Esophagus muscularis mucosa (tissue), 4 donors: ENCODE measurements around the gene SMAD9. TPM values are rescaled to one million over a fixed set of nuclear protein-coding genes. Genes with fewer than 3 reads are reported as not detected.

Experiments used
- DNase-seq: peaks from one replicate; pipeline ENCODE4 v3.0.0-alpha.2; 2017; ENCODE audit errors: extremely low spot score
- H3K27ac ChIP-seq, 4 donors: fragments of 200-600 bp; sonication (generic); replicated peaks in 1 of 4; 1 replicate in 3 of 4; 2 replicates in 1 of 4; pipeline ENCODE4 v1.5.1; 2016 to 2019; ENCODE audit warnings: mild to moderate bottlenecking in 1 of 4
- H3K27me3 ChIP-seq, 4 donors: fragments of 200-600 bp; sonication (generic); one replicate each; pipeline versions ENCODE4 v1.5.1 to v1.6.0; 2016 to 2019
- H3K36me3 ChIP-seq, 4 donors: fragments of 200-600 bp; sonication (generic); one replicate each; pipeline ENCODE4 v1.5.1; 2016 to 2019
- H3K4me1 ChIP-seq, 4 donors: fragments of 200-600 bp; sonication (generic); one replicate each; pipeline ENCODE4 v1.5.1; 2016 to 2019
- H3K4me3 ChIP-seq, 4 donors: fragments of 200-600 bp; sonication (generic); 1 replicate in 2 of 4; 2 replicates in 2 of 4; pipeline ENCODE4 v1.5.1; 2016 to 2019; ENCODE audit warnings: mild to moderate bottlenecking in 4 of 4, moderate library complexity in 1 of 4
- H3K9me3 ChIP-seq, 4 donors: fragments of 200-600 bp; sonication (generic); 1 replicate in 3 of 4; 2 replicates in 1 of 4; pipeline ENCODE4 v1.5.1; 2016 to 2019
- EP300 ChIP-seq: sonication (generic); formaldehyde crosslinking; IDR thresholded peaks from one replicate; pipeline ENCODE4 v1.6.1; 2017; ENCODE audit warnings: antibody characterized with exemption
- POLR2A ChIP-seq: fragments of 450-650 bp; IDR thresholded peaks from one replicate; pipeline ENCODE4 v1.6.1; 2017; ENCODE audit warnings: antibody characterized with exemption, moderate library complexity, mild to moderate bottlenecking, low read depth
- POLR2AphosphoS5 ChIP-seq, 2 donors: sonication (generic); formaldehyde crosslinking; IDR thresholded peaks; one replicate each; pipeline ENCODE4 v1.6.1; 2017; ENCODE audit warnings: antibody characterized with exemption in 2 of 2
- WGBS: methylation state at CpG from one replicate; pipeline ENCODE4 v1.1.5; 2018; 5-methylcytosine and 5-hydroxymethylcytosine counted together
- intact Hi-C: fragments of 100-400 bp; cut with DNase I; formaldehyde crosslinking; loops from one replicate; pipeline ENCODE4 v1.15.1; 2023
- total RNA-seq, 4 donors: library from RNA; depleted of rRNA; stranded (reverse); fragments of >200 nt; gene quantifications; one replicate each; pipeline versions ENCODE4 v1.1.0 to v1.2.1, GENCODE V29; 2016
- TF ChIP-seq, protein P1 (sequence below), 3 experiments: fragments of 200-600 bp in 2 of 3; fragments of 450-650 bp in 1 of 3; sonication (generic) in 2 of 3; IDR thresholded peaks; one replicate each; pipeline ENCODE4 v1.5.1; 2017 to 2019; ENCODE audit warnings: antibody characterized with exemption in 3 of 3, mild to moderate bottlenecking in 2 of 3, moderate library complexity in 1 of 3

Gene SMAD9
- total RNA-seq, 4 donors from 2014 or later: 44.0 to 108 (median 69.0) TPM

DNA sequence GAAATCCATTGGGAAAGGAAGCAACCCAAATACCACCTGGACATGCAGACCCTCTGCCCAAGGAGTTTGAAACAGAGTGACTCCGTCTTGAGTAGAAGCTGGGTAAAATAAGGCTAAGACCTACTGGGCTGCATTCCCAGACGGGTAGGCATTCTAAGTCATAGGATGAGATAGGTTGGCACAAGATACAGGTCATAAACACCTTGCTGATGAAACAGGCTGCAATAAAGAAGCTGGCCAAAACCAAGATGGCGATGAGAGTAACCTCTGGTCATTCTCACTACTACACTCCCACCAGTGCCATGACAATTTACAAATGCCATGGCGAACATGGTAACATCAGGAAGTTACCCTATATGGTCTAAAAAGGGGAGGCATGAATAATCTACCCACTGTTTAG is 60.8 kb downstream of the SMAD9 start:
- Histone ChIP-seq H3K27ac (no peak overlapping the region), H3K27me3 (no peaks in the 10 kb centered on the region), H3K36me3 (peaks cover 0 to 42% (median 6%) of the 10 kb centered on the region in 4 donors), H3K4me1 (peaks cover 0 to 12% (median 8%) of the 10 kb centered on the region in 4 donors), H3K4me3 (no peak overlapping the region), H3K9me3 (no peaks in the 10 kb centered on the region)
- TF ChIP-seq POLR2AphosphoS5 (IDR thresholded peaks at IDR 0.05) (no peak), EP300 (no peak), POLR2A (no peak)
- TF ChIP-seq, protein P1, sequence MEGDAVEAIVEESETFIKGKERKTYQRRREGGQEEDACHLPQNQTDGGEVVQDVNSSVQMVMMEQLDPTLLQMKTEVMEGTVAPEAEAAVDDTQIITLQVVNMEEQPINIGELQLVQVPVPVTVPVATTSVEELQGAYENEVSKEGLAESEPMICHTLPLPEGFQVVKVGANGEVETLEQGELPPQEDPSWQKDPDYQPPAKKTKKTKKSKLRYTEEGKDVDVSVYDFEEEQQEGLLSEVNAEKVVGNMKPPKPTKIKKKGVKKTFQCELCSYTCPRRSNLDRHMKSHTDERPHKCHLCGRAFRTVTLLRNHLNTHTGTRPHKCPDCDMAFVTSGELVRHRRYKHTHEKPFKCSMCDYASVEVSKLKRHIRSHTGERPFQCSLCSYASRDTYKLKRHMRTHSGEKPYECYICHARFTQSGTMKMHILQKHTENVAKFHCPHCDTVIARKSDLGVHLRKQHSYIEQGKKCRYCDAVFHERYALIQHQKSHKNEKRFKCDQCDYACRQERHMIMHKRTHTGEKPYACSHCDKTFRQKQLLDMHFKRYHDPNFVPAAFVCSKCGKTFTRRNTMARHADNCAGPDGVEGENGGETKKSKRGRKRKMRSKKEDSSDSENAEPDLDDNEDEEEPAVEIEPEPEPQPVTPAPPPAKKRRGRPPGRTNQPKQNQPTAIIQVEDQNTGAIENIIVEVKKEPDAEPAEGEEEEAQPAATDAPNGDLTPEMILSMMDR (IDR thresholded peaks at IDR 0.05): no peak
- WGBS: 79% methylated on average over 4 of the region's 4 CpGs
- intact Hi-C loops: loop anchor here (2.0 kb wide), 1 partner anchor 122 kb away; no protein-coding TSS in a partner anchor
- DNase-seq: no peak

DNA sequence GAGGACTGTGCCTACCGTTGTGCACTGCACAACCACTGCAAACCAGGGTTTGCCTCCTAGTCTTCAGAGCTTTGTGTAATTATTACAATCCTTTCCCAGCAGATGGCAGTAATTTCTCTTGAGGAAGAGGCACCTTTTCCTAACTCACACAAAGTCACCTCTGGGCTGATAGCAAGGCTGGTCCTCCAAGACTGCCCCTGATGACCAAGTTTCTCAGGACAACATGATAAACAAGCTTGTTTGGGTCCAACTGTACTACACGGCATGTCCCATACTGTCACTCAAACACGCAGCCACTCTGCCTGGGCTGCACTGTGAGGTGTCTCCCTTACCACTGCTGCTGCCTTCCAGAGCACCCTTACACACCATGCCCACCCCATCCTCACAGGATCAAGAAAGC is 61.7 kb downstream of the SMAD9 start:
- intact Hi-C loops: loop anchor here (2.0 kb wide), 1 partner anchor 123 kb away; no protein-coding TSS in a partner anchor
- no peak for DNase-seq
- TF ChIP-seq POLR2AphosphoS5 (IDR thresholded peaks at IDR 0.05): no peak
- TF ChIP-seq, protein P1 (IDR thresholded peaks at IDR 0.05): peak; percentile 48 to 57 (median 51)

DNA sequence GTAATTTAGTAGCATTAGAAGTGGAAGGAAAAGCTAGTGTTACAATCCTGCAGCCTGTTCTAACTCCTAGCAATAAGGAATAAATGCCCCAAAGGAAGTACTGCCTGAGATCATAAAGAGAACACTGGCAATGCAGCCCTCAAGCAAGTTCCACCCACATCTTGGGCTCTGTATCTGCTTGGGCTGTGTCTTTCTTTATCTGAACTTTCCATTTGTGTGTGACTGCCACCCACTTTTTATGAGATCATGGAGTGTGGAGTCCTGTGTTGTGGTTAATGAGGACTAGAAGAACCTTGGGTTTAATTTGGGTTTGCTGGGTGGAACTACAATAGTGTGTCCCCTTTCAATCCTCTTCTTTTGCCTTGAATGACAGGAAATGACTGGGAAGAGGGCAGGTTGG is 62.8 kb downstream of the SMAD9 start:
- intact Hi-C loops: no loop called here
- peaks cover 0 to 8% (median 4%) of the 10 kb centered on the region in 4 donors for H3K4me1 ChIP-seq
- no peak overlapping the region for H3K27ac ChIP-seq
- peaks cover 0 to 42% (median 19%) of the 10 kb centered on the region in 4 donors for H3K36me3 ChIP-seq
- H3K9me3 ChIP-seq: no peaks in the 10 kb centered on the region
- no peak for DNase-seq
- H3K27me3 ChIP-seq: no peaks in the 10 kb centered on the region
- H3K4me3 ChIP-seq: no peak overlapping the region
- TF ChIP-seq POLR2AphosphoS5 (IDR thresholded peaks at IDR 0.05) (no peak), EP300 (no peak), POLR2A (no peak)
- TF ChIP-seq, protein P1 (IDR thresholded peaks at IDR 0.05): no peak

More for the DNA sequence above, 61.7 kb downstream of the SMAD9 start:
- peaks cover 0 to 12% (median 8%) of the 10 kb centered on the region in 4 donors for H3K4me1 ChIP-seq
- no peaks in the 10 kb centered on the region for H3K9me3 ChIP-seq
- no peak overlapping the region for H3K27ac ChIP-seq
- no peaks in the 10 kb centered on the region for H3K27me3 ChIP-seq
- H3K4me3 ChIP-seq: no peak overlapping the region
- 28% methylated on average over 1 of the region's 3 CpGs for WGBS
- H3K36me3 ChIP-seq: peaks cover 0 to 40% (median 10%) of the 10 kb centered on the region in 4 donors

DNA sequence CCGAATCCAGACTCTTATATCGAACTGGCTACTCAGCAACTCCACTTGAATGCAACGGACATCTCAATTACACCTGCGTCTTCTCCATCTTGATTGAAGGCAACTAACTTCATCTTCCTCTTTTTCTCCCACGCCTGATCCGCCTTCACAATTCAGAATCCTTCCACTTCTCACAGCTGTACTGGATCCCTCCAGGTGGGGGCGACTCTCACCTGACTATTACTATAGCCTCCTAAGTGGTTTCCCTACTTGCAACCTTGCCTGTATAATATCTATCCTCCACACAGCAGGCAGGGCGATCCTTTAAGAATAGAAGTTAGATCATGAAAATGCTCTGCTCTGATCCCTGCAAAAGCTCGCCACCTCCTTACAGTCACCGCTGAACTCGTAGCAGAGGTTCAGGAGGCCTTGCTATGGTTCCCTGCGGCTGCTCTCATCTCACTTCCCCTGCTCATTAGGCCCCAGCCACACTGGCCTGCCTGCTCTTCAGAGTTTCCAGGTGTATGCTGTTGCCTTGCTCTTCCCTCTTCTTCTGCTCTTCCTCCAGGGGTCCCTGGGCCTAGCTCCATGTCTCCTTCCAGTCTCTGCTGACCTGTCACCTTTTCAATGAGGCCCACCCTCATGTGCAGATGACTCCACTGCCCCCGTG is 69.1 kb downstream of the SMAD9 start:
- no peak for DNase-seq
- intact Hi-C loops: no loop called here
- TF ChIP-seq, protein P1 (IDR thresholded peaks at IDR 0.05): peak in 1 of 3 experiments; percentile 27
- TF ChIP-seq POLR2AphosphoS5 (IDR thresholded peaks at IDR 0.05): no peak
- no peaks in the 10 kb centered on the region for H3K27me3 ChIP-seq
- WGBS: 90% methylated on average over 13 of the region's 13 CpGs
- H3K36me3 ChIP-seq: peaks cover 0 to 47% (median 19%) of the 10 kb centered on the region in 4 donors
- no peak overlapping the region for H3K27ac ChIP-seq
- peaks cover 5 to 12% (median 7%) of the 10 kb centered on the region in 4 donors for H3K4me1 ChIP-seq
- no peaks in the 10 kb centered on the region for H3K9me3 ChIP-seq
- H3K4me3 ChIP-seq: no peak overlapping the region
